Loucy (cell line): ENCODE measurements around the gene CDH5.

Source experiments
- H2AFZ ChIP-seq: fragments of 200-600 bp; sonication (generic); 2 replicates; pipeline ENCODE4 v1.6.0; 2016; ENCODE audit warnings: antibody characterized with exemption, mild to moderate bottlenecking, low read length, moderate library complexity
- H3F3A ChIP-seq: fragments of 200-600 bp; 2 replicates; pipeline ENCODE4 v1.6.0; 2016; ENCODE audit warnings: antibody characterized with exemption, low read depth, mild to moderate bottlenecking
- H3K27me3 ChIP-seq: fragments of 200-600 bp; sonication (generic); 2 replicates; pipeline ENCODE4 v1.6.1; 2014; ENCODE audit warnings: low read length, mild to moderate bottlenecking; ENCODE audit not compliant: insufficient read depth, poor library complexity, severe bottlenecking
- H3K36me3 ChIP-seq: fragments of 200-600 bp; sonication (generic); 2 replicates; pipeline ENCODE4 v1.6.1; 2016; ENCODE audit warnings: low read length; ENCODE audit not compliant: insufficient read depth
- H3K4me1 ChIP-seq: fragments of 200-600 bp; sonication (generic); 2 replicates; pipeline ENCODE4 v1.5.1; 2014; ENCODE audit warnings: low read length, mild to moderate bottlenecking; ENCODE audit not compliant: insufficient read depth, poor library complexity, severe bottlenecking
- H3K4me2 ChIP-seq: fragments of 200-600 bp; sonication (generic); 2 replicates; pipeline ENCODE4 v1.6.0; 2014; ENCODE audit warnings: antibody characterized with exemption, low read length, low read depth, mild to moderate bottlenecking; ENCODE audit not compliant: poor library complexity, severe bottlenecking
- H3K4me3 ChIP-seq: fragments of 200-600 bp; sonication (generic); 2 replicates; pipeline ENCODE4 v1.5.1; 2014; ENCODE audit warnings: low read length, mild to moderate bottlenecking, mixed read lengths; ENCODE audit not compliant: poor library complexity, severe bottlenecking
- H3K79me2 ChIP-seq: fragments of 200-600 bp; sonication (generic); 2 replicates; pipeline ENCODE4 v1.6.1; 2014; ENCODE audit warnings: low read length; ENCODE audit not compliant: insufficient read depth
- H3K9ac ChIP-seq: fragments of 200-600 bp; sonication (generic); 2 replicates; pipeline ENCODE4 v1.6.0; 2014; ENCODE audit warnings: mild to moderate bottlenecking, low read depth, low read length, moderate library complexity; ENCODE audit not compliant: poor library complexity, severe bottlenecking
- H3K9me2 ChIP-seq: fragments of 200-600 bp; sonication (generic); replicated peaks from 2 replicates; pipeline ENCODE4 v1.6.1; 2016; ENCODE audit warnings: low read depth, low read length, mixed read lengths
- H3K9me3 ChIP-seq: fragments of 200-600 bp; sonication (generic); 2 replicates; pipeline ENCODE4 v1.6.1; 2014; ENCODE audit warnings: mild to moderate bottlenecking, antibody characterized with exemption, low read length, low read depth; ENCODE audit not compliant: insufficient read depth
- H4K20me1 ChIP-seq: fragments of 200-600 bp; sonication (generic); 2 replicates; pipeline ENCODE4 v1.6.0; 2014; ENCODE audit warnings: antibody characterized with exemption, low read length, mild to moderate bottlenecking; ENCODE audit not compliant: insufficient read depth, poor library complexity, severe bottlenecking
- EZH2phosphoT487 ChIP-seq: fragments of 200-600 bp; IDR thresholded peaks from 2 replicates; pipeline ENCODE4 v1.6.1; 2018; ENCODE audit warnings: antibody characterized with exemption, mild to moderate bottlenecking, moderate library complexity, borderline replicate concordance
- TF ChIP-seq, protein P1 (sequence below): fragments of 200-600 bp; sonication (generic); conservative IDR thresholded peaks from 2 replicates; pipeline ENCODE4 v1.5.1; 2014; ENCODE audit warnings: mild to moderate bottlenecking, antibody characterized with exemption, low read length

Gene CDH5

DNA sequence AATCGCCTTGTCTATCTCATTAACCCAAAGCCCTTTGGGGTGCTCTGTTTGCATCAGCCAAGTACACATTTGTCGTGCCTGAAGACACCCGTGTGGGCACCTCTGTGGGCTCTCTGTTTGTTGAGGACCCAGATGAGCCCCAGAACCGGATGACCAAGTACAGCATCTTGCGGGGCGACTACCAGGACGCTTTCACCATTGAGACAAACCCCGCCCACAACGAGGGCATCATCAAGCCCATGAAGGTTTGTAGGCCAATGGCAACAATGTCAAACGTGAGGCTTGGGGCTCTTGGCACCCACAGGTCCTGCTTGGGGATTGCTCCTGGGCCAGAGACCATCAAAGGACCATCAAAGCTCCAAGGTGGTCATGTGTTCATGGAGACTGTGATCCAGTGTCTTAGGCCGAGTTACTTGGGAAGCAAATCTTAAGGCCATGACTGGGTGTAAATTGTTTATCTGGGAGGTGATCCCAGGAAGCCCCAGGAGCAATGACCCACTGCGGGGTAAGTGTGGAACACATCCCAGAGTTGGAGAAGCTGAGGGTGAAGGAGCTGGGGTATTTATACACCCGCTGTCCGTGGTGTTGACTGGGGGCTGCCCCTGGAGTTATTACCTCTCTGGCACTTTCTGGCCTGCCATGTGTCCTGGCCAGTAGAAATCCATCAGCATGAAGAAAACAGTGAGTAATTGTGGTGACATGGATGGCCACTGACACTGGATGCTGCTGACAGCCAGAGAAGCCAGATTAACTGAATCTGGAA lies 24.0 kb downstream of the CDH5 start:
- Histone ChIP-seq H3K27me3 (no peaks in the 10 kb centered on the region), H4K20me1 (no peaks in the 10 kb centered on the region), H3K79me2 (no peaks in the 10 kb centered on the region), H3F3A (no peaks in the 10 kb centered on the region), H3K4me2 (no peak overlapping the region), H3K4me3 (no peak overlapping the region), H3K4me1 (no peaks in the 10 kb centered on the region), H3K9ac (no peak overlapping the region), H2AFZ (no peak overlapping the region), H3K36me3 (no peaks in the 10 kb centered on the region), H3K9me2 (no peaks in the 10 kb centered on the region), H3K9me3 (no peaks in the 10 kb centered on the region)
- TF ChIP-seq, protein P1, sequence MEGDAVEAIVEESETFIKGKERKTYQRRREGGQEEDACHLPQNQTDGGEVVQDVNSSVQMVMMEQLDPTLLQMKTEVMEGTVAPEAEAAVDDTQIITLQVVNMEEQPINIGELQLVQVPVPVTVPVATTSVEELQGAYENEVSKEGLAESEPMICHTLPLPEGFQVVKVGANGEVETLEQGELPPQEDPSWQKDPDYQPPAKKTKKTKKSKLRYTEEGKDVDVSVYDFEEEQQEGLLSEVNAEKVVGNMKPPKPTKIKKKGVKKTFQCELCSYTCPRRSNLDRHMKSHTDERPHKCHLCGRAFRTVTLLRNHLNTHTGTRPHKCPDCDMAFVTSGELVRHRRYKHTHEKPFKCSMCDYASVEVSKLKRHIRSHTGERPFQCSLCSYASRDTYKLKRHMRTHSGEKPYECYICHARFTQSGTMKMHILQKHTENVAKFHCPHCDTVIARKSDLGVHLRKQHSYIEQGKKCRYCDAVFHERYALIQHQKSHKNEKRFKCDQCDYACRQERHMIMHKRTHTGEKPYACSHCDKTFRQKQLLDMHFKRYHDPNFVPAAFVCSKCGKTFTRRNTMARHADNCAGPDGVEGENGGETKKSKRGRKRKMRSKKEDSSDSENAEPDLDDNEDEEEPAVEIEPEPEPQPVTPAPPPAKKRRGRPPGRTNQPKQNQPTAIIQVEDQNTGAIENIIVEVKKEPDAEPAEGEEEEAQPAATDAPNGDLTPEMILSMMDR = no peak
- TF ChIP-seq EZH2phosphoT487 = no peak

DNA sequence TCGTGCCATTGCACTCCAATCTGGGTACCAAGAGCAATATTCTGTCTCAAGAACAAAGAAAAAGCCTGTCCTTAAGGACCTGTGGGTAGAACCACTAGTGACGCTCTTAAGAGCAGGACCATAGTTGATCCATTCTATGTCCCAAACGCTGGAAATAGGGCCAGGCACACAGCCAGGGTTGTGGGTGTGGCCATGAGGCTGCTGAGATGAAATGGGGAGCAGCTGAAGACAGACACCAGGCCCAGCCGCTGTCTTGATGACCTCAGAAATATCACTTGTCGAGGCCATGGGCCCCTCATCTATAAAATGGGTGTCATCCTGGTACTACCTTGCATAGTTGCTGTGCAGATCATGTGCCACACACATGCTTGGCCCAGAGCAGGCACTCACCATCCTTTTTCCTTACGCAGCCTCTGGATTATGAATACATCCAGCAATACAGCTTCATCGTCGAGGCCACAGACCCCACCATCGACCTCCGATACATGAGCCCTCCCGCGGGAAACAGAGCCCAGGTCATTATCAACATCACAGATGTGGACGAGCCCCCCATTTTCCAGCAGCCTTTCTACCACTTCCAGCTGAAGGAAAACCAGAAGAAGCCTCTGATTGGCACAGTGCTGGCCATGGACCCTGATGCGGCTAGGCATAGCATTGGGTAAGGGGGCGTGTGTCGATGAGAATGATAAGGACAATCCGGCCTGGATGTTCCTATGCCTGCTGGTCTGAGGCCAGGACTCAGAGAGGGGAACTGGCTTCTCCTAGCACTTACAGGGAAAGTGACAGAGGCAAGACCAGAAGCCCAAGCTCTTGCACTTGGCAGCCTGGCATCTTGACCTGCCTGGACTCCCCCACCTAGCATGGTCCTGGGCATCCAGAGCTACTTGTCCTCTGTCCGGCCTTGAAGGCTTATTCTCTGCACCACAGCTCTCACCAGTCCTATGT lies 25.5 kb downstream of the CDH5 start:
- Histone ChIP-seq H3K4me3 (no peak overlapping the region), H3K4me1 (no peaks in the 10 kb centered on the region), H3F3A (no peaks in the 10 kb centered on the region), H3K9ac (no peak overlapping the region), H4K20me1 (no peaks in the 10 kb centered on the region), H3K27me3 (no peaks in the 10 kb centered on the region), H3K79me2 (no peaks in the 10 kb centered on the region), H3K9me3 (no peaks in the 10 kb centered on the region), H3K4me2 (no peak overlapping the region), H3K9me2 (no peaks in the 10 kb centered on the region), H2AFZ (no peak overlapping the region), H3K36me3 (no peaks in the 10 kb centered on the region)
- TF ChIP-seq, protein P1 = no peak
- no peak for TF ChIP-seq EZH2phosphoT487

DNA sequence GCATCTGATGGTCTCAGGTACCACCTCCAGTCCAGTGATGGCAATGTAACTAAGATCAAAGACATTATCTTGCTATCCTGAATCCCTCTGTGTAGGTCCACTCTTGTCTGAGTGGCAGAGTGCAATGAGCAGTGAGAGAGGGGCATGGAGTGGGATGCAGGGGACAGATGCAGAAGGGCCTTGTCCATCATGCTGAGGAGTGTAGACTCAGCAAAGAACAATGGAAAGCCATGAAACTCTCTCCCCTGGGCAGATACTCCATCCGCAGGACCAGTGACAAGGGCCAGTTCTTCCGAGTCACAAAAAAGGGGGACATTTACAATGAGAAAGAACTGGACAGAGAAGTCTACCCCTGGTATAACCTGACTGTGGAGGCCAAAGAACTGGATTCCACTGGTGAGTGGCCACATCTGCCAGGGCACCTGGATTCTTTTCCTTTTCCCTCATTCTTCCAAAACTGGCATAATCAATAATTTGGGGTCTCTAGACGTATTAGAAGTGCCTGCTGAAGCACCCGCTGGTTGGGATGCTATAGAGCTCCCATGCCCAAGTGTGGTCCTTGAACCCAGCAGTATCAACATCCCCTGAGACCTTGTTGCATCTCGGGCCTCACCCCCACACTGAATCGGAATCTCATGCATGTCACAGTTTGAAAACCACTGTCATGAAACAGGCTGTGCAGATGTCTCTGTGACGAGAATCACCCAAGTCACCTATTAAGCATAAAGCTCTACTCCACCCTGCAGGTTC lies 29.5 kb downstream of the CDH5 start:
- Histone ChIP-seq H3K4me1 (no peaks in the 10 kb centered on the region), H3K79me2 (no peaks in the 10 kb centered on the region), H3K4me2 (no peak overlapping the region), H3F3A (no peaks in the 10 kb centered on the region), H3K9ac (no peak overlapping the region), H3K9me3 (no peaks in the 10 kb centered on the region), H4K20me1 (no peaks in the 10 kb centered on the region), H2AFZ (no peak overlapping the region), H3K9me2 (no peaks in the 10 kb centered on the region), H3K36me3 (no peaks in the 10 kb centered on the region), H3K4me3 (no peak overlapping the region), H3K27me3 (no peaks in the 10 kb centered on the region)
- TF ChIP-seq EZH2phosphoT487 = no peak
- TF ChIP-seq, protein P1 = no peak
